Activated naive CD8-positive, alpha-beta T cell treated with anti-CD3 and anti-CD28 coated beads, Interleukin-2, amount 50 U/mL, for 16 hours (primary cell): ENCODE results near the gene POU6F2.

Experiments used
- DNase-seq: peaks from one replicate; pipeline ENCODE4 v3.0.0-alpha.2; 2020; ENCODE audit warnings: low read depth, low spot score

POU6F2 gene

GRCh38 chr7:39127058-39127457 lies 149.3 kb downstream of the POU6F2 start:
- no peak for DNase-seq

DNA sequence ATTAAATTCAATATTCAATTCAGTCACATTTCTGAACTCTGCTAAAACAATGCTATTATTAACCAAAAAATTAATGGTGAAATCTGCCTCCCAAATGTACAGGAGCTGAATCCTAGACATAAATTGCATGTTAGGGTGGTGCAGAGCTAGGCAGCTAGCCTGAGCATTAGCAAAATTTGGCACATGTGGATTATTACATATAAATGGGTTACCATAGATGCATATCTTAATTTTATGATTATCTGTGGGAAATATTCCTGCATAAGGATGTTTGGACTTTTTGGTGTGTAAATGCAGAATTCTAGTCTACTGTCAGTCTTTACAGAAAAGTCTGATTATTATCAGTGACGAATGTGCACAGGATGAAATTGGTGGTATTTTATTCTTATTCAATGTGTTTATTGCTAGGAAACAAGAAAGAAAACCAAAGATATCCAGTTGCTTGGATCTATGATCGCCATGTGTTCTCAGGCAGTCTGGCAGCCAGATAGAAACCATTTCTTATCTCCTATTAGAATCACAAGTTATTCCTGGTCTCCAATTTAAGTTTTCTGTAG lies 150.7 kb downstream of the POU6F2 start:
- no peak for DNase-seq

DNA sequence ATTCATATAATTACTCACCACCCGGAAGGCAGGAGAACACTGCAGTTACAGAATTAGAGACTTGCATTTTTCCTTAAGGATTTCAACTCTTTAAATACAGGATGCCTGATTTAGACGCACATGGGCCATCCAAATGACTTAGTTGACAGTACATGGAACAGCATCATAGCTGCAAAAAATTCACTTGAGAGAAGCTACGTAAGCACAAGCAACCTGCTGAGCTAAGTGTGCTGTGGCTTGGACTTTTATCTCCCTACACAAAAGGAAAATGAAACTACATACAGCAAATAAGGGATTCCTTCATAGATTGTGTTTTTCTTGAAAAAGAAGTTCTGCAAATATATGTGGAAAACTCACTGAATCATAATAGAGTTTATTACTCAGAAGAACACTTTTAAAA lies 152.6 kb downstream of the POU6F2 start:
- no peak for DNase-seq

DNA sequence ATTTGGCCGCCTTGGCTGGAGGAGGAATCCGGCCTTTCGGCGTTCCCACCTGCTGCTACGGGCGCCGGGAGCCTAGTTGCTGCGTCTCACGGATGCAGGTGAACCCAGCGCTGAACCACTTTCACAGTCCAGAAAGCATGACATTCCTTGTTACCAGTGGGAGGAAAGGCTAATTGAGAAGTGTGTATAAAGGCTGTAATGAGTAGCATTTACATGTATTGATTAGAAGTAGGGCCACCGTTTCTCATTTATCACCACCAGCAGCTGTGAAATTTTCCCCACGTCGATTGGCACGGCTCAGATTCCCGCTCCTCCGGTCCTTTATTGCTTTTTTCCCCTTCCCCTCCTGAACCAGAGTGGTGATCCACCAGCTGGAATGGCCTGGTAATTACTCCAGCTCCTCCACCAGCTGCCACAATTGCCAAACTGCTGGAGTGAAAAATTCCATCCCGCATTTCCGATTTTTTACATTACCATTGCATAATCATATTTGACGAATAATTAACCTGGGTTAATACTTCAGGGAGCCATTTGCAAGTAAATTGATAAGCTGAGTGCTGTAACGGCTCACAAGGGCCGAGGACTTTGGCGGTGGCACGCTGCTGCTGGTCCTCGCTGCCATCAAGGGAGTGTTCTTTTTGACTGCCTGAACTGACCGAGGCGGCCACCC lies 153.3 kb downstream of the POU6F2 start:
- no peak for DNase-seq

DNA sequence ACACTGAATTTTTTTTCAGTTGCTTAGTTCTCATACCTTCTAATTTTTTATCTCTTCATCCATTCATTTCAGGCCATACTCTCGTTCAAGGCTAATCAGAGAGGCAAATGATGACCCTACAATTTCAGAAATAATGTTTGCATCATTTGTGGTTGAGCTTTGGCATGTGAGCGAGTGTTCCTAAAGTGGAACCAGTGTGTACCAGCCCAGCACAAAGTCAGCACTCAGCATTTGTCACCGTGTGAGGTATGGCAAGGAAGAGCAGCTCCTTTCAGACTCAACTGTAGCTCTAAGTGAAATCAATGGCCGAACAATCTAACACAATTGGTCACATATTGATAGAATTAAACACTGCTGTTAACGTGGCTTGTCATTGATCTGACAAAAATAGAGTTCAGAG lies 154.6 kb downstream of the POU6F2 start:
- DNase-seq: no peak

DNA sequence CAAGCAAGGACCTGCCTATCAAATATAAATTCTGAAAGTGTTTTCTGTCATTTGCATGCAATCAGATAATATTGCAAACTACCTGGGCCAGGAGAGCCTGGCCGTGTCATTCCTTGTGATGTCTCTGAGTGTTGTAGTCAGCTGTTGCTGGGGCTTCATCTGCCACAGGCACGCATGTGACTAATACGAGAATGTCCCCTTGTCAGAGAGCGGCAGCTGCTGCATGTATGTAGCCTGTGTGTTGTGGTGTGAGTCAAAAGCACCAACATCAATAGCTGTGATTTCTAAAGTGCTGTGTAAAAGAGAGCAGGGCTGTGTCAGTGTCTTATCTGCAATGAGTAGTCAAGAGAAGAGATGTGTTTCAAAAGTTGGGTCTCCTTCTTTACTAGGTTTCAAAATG lies 155.4 kb downstream of the POU6F2 start:
- DNase-seq: no peak

- DNase-seq: no peak
Measured at GRCh38 chr7:39137480-39137879, 159.8 kb downstream of the POU6F2 start.

DNA sequence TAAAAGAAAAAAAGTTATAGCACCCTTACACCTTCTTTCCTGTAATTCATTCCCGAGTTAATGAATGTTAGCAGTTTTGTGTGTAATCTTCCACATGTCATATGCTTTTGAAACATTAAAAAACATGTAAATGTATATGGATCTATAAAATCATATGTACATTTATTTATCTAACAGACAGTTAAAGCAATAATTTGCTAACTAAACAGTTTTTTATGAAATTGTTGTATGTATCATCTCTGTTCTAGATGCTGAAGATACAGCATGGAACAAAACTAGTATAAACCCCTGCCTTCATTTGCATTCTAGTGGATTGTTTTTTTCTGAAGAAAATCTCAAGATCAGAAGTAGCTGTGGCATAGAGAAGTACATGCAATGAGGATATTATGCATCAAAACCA lies 165.0 kb downstream of the POU6F2 start:
- DNase-seq: no peak

- DNase-seq: no peak
Measured at GRCh38 chr7:39144420-39144819, 166.7 kb downstream of the POU6F2 start.

DNA sequence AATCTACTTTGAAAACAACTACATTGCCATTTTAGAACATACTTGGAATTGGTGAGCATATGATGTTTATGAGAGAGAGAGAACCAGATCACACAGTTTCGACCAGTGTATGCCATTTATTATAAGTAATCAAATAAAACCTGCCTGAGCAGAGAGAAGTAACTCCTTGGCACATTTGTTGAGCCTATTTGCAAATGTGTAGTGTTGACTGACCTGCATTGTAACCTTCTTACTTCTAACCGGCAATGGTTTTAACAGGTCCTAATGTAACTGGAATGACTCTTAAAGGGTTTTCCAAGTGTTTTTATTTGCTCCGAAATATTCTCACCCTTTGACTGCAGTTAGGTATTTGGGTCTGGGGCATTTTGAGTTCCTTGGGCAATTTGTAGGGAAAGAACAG lies 167.6 kb downstream of the POU6F2 start:
- no peak for DNase-seq

GRCh38 chr7:39145935-39146334 lies 168.2 kb downstream of the POU6F2 start:
- DNase-seq: no peak

DNA sequence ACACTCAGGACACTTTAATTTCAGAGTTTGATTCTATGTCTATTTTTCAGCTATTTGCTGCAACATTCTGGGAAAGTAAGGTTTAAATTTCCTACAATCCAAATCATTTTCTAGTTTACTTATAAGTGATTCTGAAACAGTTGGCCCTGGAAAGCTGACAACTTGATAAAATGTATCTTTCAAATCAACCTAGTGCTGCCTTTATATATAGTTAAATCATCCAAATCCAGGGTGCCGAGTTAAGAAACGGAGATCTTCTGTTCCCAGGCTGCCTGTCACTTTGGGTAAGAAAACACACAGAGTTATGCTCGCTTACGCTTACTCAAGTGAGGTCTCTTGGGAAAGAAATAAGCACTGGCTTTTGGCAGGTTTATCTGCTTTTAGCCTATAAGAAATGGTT lies 175.0 kb downstream of the POU6F2 start:
- DNase-seq: no peak

DNA sequence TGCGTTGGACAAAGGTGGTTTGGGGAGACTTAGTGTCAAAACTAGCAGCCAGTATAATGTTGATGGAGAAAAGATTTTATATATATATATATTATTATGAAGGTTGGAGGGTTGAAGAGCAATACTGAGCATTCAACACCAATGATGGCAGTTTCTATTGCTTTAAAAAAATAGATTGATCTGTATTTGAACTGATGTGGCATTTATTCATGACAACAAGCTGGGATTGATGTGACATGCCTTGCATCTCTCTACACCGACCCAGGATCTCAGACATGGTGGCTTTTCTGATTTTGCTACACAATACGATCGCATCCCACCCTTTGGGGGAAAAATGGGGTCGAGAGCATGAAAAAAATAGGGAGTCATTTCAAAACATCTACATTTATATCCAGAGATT lies 175.4 kb downstream of the POU6F2 start:
- no peak for DNase-seq

- no peak for DNase-seq
Measured at GRCh38 chr7:39153647-39154046, 175.9 kb downstream of the POU6F2 start.

DNA sequence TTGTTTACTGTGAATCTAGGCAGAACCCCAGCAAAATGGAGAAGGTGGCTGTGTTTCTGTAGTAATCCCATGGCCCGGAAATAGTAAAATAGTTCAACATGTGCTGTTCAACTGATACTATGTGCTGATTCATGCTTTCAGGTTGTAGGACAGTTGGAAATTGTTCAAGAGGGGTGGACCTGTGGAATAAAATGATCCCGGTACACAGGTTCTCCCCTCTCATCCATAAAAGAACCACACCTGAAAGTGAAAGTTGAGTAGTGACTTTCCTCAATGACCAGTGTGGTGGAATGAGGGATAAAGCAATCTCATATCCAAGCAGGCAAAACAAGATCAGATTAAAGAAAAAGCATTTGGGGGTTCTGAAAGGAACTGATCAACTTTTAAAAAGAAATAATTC lies 177.1 kb downstream of the POU6F2 start:
- DNase-seq: no peak

GRCh38 chr7:39158367-39158766 lies 180.7 kb downstream of the POU6F2 start:
- no peak for DNase-seq

- no peak for DNase-seq
Measured at GRCh38 chr7:39161903-39162302, 184.2 kb downstream of the POU6F2 start.

- no peak for DNase-seq
Measured at GRCh38 chr7:39164887-39165286, 187.2 kb downstream of the POU6F2 start.

- no peak for DNase-seq
Measured at GRCh38 chr7:39168403-39169098, 190.8 kb downstream of the POU6F2 start.

GRCh38 chr7:39172137-39172536 lies 194.4 kb downstream of the POU6F2 start:
- DNase-seq: no peak

GRCh38 chr7:39181398-39181797 lies 203.7 kb downstream of the POU6F2 start:
- DNase-seq: no peak

DNA sequence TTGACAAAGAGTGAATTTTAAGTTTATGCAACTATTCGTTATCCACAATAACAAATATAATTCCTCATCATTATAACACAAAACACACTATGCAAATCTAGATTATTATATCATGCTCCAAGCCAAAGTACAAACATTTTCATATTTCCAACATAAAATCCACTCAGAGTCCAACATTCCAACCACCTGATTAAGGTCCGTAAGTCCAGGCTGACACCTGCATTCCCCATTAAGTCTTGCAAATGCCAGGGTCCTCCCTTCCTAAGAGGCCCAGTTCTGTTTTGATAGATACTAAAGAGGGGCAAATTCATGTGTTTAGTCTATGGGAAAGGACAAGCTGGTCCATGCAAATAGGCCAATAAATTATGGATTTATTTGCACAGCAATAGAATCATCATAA lies 206.1 kb downstream of the POU6F2 start:
- no peak for DNase-seq

GRCh38 chr7:39184391-39184790 lies 206.7 kb downstream of the POU6F2 start:
- no peak for DNase-seq
